Activated naive CD4-positive, alpha-beta T cell treated with anti-CD3 and anti-CD28 coated beads, Interleukin-2, amount 50 U/mL, for 16 hours (primary cell): Measurements from ENCODE around the gene CCDC88B.
"Not testable (repeated sequence)": the region's sequence is repeated elsewhere in the genome, so short reads cannot be mapped to it uniquely, and the experiment has no call there.

Experiments
- DNase-seq: peaks from one replicate; pipeline ENCODE4 v3.0.0-alpha.2; 2020

The CCDC88B gene

DNA sequence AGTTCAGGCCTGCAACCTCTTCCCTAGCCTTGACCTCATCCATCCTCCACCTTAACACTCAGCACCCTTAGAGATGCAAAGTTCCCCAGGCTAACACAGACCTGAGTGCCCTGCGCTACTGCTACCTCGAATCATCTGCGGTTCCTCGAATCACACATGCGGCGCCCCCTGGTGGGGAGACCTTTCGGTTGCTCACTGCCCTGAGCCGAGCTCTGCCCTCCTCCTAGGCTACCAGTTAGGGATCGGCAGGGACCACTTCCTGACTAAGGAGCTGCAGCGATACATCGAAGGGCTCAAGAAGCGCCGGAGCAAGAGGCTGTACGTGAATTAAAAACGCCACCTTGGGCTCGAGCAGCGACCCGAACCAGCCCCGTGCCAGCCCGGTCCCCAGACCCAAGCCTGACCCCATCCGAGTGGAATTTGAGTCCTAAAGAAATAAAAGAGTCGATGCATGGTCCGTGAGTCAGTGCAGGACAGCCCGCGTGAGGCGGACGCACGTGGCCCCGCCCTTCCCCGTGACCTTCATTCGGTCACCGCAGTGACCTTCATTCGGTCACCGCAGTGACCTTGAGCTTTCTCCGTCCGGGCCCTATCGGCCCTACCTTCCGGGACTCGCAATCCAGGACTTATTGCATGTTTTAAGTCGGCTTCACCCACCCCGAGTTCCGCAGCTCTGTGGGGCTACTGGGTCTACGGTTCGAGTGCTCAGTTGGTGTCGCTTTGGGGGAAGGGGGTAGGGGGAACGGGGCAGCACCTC lies 35.5 kb upstream of the CCDC88B start:
- peak; percentile 94 for DNase-seq

DNA sequence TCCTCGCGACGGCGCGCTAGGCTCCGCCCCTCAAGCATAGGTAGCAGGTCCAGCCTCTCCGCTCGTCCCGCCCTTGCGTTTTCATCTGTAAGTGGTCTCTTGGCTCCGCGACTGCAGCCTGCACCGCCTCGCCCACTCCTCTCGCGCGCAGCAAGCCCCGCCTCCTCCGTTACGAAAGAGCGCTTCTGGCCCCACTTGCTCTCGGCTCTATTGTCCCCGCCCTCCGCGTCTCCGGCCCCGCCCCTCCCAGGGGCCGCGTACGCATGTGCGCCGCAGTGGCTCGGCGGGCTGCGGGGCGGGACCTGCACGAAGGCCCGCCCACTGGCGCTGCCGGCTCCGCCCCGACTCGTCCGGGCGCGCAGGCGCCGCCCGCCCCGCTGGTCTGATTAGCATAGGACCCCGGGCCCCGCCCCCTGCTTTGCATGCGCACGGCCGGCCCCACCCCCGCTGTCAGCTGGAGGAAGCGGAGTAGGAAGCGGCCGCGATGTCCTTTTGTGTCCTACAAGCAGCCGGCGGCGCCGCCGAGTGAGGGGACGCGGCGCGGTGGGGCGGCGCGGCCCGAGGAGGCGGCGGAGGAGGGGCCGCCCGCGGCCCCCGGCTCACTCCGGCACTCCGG lies 34.8 kb upstream of the CCDC88B start, which contains the start of gene ESRRA:
ESRRA (plus strand) TSS at position 450 of the 616 bp plus-strand sequence. CDS start 1,656 bp downstream, outside the sequence.
- peak; percentile 100 for DNase-seq

DNA sequence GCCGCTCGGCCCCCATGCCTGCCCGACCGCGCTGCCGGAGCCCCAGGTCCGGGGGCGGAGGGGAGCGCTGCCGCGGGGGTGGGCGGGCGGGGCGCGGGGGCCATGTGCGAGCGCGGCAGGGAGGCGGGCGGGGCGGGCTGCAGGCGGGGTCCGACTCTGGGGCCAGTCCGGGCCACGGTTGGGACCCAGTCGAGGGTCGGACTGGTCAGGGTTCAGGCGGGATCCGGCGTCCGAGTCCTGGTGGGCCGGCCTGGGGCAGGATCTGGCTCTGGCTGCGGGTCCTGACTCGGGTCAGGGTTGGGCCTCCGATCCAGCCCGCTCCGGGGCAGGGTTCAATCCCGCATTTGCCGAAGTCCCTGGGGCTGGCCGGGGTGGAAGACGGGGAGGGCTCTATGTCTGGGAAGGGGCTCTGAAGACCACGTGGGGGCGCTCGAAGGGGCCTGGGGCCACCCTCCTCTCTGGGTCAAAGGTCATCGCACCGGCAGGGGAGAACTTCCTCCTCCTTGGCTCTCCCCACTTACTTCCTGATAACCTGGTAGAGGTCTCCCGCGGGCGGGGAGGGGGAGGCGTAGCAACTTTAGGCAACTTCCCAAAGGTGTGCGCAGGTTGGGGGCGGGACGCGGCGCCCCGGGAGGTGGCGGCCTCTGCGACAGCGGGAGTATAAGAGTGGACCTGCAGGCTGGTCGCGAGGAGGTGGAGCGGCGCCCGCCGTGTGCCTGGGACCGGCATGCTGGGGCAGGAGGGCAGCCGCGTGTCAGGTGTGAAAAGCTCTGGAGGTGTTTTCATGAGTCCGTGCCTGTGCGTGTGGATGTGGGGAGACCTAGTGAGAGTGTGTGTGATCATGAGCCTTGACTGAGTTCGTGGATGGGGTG lies 34.1 kb upstream of the CCDC88B start:
- peak; percentile 73 for DNase-seq

DNA sequence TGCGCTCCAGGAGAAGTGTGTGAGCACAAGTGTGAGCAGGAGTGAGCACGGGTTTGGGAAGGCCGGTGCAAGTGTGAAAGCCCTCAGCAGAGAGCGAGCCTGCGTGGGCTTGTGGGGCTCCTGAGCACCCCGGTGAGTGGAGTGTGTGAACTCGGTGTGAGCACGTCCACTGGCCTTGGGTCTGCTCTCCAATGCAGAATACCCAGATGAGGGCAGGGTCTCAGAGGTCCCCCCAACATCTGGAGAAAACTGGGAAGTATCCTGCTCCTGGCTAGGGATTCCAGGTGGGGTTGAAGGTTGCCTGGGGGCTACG lies 33.5 kb upstream of the CCDC88B start:
- no peak for DNase-seq

DNA sequence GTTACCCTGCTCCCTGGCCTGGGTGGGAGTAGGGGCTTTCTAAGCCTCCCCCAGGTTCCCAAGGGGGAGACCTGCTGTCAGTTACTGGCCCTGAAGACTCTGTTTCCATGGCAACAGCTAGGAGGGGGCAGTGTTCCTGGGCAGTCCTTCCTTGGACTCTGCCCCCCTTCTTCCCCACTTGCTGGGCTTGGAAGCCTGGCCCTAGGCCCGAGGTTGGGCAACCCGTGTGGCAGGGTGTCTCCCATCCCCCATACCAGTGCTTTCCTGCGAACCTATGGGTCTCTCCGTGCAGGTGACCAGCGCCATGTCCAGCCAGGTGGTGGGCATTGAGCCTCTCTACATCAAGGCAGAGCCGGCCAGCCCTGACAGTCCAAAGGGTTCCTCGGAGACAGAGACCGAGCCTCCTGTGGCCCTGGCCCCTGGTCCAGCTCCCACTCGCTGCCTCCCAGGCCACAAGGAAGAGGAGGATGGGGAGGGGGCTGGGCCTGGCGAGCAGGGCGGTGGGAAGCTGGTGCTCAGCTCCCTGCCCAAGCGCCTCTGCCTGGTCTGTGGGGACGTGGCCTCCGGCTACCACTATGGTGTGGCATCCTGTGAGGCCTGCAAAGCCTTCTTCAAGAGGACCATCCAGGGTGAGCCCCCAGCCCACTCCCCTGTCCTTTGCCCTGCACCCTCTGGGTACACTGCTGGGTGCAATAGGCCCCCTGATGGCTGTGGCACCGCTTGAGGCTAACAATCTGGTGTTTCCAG lies 33.0 kb upstream of the CCDC88B start:
- no peak for DNase-seq

DNA sequence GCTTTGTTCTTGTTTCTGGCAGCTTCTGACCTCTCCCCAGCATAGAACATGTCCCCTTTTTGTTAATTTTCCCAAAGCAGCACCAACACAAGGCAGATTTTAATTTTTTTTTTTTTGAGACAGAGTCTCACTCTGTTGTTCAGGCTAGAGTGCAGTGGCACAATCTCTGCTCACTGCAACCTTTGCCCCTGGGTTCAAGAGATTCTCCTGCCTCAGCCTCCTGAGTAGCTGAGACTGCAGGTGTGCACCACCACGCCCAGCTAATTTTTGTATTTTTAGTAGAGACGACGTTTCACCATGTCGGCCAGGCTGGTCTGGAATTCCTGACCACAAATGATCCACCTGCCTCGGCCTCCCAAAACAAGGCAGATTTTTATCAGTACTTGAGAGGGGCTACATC lies 32.2 kb upstream of the CCDC88B start:
- not testable (repeated sequence) for DNase-seq

DNA sequence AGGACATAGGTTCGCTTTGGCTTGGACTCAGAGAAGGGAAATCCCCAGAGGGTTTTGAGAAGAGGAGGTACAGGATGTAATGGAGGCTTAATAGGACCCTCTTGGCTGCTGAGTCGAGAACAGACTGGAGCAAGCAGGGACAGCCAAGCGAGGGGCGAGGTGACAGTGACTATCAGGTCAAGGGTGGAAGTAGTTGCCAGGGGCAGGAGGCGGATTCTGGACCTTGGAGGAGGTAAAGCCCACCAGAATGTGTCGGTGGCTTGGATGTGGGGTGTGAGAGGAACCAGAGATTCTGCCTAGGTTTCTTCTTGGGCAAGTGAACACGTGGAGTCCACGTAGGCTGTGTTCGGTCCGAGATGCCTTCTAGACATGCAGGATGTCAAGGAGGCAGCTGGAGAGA lies 27.1 kb upstream of the CCDC88B start:
- no peak for DNase-seq

DNA sequence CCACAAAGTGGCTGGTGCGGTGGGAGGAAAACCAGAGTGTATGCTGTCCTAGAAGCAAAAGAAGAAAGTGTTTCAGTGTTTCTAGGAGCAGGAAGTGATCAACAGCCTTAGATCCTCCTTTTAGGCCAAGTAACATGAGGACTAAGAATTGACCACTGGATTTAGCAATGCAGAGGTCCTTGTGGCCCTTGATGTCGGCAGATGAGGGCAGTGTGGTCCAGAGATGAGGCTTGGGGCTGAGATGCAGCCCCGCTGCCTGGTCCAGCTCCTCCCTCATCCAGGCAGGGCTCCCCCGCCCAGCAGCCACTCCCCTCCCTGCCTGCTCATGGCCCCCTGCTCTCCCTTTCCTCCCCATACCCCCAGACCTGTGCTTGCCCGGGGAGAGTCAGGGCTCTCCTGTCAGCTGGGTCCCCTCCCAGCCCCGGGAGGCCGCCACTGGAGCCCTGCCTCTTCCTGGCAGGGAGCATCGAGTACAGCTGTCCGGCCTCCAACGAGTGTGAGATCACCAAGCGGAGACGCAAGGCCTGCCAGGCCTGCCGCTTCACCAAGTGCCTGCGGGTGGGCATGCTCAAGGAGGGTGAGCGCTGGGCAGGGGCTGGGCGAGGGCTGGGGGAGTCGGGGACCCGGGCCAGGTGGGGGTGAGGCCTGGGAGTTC lies 26.4 kb upstream of the CCDC88B start:
- no peak for DNase-seq

DNA sequence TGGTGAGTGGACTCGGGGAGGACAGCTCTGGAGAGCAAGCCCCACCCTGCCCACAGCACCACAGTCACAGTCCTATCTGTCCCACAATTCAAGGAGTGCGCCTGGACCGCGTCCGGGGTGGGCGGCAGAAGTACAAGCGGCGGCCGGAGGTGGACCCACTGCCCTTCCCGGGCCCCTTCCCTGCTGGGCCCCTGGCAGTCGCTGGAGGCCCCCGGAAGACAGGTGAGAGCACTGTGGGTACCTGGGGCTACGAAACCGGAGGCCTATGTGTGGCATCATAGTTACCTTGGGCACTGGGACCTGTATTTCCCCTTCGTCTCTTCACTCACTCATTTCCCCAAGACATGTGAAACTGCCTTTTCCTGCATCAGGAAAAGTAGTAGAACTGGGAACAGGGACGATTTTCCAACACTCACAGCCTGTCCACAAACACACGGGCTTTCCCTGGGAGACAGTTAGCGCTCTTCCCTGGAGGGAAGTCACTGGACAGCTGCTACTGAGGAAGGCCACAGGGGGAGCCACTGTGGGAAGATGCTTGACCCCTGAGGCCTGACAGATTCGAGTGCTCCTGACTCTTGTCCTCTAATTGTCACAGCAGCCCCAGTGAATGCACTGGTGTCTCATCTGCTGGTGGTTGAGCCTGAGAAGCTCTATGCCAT lies 25.7 kb upstream of the CCDC88B start:
- DNase-seq, result no peak

DNA sequence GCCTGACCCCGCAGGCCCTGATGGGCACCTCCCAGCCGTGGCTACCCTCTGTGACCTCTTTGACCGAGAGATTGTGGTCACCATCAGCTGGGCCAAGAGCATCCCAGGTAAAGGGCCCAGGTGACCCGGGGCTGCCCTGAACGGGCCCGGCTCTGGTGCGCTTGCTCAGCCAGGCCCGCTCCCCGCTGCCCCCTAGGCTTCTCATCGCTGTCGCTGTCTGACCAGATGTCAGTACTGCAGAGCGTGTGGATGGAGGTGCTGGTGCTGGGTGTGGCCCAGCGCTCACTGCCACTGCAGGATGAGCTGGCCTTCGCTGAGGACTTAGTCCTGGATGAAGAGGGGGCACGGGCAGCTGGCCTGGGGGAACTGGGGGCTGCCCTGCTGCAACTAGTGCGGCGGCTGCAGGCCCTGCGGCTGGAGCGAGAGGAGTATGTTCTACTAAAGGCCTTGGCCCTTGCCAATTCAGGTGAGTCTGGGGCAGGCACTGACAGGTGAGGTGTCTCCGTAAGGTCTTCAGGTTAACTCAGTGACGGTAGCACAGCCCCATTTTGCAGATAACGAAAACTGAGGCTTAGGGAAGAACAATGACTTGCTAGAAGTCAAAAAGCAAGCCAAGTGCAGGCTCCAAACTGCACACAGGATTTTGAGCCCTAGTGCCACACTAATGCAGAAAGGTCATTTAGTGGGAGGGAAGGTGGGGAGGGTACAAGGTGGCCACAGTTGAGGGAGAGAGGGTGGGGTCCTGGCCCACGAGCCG lies 25.0 kb upstream of the CCDC88B start:
- no peak for DNase-seq

DNA sequence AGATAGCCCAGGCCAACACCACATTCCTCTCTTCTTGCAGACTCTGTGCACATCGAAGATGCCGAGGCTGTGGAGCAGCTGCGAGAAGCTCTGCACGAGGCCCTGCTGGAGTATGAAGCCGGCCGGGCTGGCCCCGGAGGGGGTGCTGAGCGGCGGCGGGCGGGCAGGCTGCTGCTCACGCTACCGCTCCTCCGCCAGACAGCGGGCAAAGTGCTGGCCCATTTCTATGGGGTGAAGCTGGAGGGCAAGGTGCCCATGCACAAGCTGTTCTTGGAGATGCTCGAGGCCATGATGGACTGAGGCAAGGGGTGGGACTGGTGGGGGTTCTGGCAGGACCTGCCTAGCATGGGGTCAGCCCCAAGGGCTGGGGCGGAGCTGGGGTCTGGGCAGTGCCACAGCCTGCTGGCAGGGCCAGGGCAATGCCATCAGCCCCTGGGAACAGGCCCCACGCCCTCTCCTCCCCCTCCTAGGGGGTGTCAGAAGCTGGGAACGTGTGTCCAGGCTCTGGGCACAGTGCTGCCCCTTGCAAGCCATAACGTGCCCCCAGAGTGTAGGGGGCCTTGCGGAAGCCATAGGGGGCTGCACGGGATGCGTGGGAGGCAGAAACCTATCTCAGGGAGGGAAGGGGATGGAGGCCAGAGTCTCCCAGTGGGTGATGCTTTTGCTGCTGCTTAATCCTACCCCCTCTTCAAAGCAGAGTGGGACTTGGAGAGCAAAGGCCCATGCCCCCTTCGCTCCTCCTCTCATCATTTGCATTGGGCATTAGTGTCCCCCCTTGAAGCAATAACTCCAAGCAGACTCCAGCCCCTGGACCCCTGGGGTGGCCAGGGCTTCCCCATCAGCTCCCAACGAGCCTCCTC lies 24.1 kb upstream of the CCDC88B start:
- not testable (repeated sequence) for DNase-seq

DNA sequence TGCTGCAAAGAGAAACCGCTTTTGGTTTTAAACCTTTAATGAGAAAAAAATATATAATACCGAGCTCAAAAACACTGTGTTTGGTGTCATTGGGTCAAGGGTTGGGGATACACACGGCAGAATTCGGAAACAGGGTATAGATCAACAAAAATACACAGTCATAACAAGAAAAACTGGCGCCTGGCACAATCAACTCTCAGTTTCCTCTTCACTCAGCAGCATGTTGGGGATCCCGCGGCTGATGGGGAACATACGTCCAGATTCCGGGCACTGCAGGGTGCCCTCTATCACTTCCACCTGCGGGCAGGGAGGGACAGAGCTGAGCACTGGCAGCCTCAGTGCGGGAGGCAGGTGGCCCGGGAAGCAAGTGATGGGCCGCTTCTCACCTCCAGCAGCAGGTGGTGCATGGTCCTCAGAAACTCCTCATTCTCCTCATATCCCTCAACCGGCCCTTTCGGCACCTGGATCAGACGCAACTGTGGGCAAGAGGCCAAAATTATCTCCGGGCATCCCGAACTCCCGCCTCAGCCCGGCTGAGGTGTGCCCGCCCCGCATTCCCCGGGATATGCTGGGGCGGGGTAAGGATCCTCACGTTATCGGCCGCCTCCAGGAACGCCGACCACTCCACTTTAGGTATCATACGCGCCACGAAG lies 23.2 kb upstream of the CCDC88B start:
- no peak for DNase-seq

DNA sequence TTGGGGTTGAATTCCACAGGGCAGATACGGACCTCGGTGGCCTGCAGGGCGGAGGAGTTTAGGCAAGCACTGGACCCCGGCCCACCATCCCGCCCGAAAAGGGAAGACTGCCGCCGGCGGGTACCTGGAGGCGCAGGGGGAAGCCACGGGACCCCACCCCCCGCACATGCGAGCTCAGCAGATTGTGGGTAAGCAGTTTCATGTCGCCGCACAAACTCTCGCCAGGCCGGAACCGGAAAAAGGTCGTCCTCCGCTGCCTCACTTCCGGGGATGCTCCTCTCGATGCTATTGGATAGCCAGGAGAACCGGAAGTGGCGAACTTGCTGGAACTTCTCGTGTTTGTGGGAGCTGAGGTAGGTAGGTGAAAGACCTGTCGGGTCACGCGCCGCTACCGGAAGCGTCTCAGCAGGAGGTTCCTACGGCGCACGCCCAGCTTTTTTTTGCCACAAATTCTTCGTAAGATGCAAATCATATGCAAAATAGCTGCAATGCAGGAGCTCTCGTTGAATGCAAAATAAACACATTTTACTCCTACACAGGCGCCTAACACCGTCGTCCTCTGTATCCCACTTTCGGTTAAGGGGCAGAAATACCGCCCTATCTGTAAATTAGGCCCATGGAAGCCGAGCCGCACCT lies 22.6 kb upstream of the CCDC88B start, which contains the start of gene TRMT112:
TRMT112 (minus strand) TSS at position 235 of the 636 bp plus-strand sequence; CDS start at position 202, 33 bp downstream.
- DNase-seq, result peak; percentile 94

DNA sequence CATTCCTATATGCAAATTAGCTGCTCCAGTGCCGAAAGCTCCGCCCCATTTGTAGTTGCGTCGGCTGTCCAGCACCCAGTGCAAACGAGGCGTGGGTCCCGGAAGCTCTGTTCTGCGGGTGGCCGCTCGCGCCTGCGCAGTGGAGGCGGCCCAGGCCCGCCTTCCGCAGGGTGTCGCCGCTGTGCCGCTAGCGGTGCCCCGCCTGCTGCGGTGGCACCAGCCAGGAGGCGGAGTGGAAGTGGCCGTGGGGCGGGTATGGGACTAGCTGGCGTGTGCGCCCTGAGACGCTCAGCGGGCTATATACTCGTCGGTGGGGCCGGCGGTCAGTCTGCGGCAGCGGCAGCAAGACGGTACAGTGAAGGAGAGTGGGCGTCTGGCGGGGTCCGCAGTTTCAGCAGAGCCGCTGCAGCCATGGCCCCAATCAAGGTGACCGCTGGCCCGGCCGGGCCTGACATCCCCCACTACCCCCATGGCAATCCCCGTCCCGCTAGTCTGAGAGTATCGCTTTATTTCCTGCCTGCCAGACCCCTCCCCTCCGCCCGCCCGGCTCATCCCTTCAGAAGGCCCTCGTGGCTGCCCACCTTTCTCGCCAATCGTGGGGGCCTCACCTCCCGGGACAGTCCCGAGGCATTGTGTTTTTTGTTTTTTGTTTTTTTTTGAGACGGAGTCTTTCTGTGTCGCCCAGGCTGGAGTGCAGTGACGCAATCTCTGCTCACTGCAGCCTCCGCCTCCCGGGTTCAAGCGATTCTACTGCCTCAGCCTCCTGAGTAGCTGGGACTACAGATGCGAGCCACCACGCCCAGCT lies 21.8 kb upstream of the CCDC88B start, which contains the start of gene PRDX5:
PRDX5 (plus strand) TSS at position 161 of the 805 bp plus-strand sequence; CDS start at position 256, 95 bp downstream.
- peak; percentile 94 for DNase-seq

DNA sequence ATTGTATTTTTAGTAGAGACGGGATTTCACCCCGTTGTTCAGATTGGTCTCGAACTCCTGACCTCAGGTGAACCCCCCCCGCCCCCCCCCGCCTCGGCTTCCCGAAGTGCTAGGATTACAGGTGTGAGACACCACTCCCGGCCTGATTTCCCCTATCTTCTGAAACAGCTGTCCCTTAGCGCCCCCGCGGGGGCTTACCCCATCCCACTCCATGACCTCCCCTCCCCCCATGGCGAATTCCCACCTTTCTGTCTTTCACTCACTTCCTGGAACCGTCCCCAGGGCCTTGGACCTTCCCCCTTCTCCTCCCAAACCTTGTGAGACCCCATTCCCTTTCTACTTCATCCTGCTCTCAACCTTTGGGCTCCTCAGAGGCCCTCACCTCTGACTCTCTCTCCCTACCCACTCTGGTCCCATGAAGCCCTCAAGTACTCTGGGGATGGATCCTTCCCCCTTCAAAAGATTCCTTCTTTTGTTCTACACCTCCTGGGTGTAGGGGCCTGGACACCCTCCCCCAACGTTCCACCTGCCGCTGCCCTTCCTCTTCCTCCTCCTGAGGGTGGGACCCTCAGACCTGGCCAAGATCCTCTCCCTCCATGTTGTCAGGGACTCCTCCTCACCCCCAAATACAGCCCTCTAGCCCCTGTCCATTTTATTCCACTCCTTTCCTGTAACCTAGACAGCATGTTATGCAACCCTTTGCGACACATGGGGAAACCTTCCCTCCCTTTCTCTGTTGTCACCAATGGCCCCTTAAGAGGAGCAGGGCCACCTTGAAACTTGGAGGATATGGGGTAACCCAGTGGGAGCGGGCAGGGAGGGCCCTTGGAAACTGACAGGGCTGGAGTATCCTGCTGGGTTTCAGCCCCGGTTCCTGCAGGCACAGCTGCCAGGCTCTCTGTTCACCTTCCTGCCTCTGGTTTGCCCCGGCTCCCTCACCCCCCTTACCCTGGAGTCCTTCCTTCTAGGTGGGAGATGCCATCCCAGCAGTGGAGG lies 20.9 kb upstream of the CCDC88B start:
- no peak for DNase-seq

DNA sequence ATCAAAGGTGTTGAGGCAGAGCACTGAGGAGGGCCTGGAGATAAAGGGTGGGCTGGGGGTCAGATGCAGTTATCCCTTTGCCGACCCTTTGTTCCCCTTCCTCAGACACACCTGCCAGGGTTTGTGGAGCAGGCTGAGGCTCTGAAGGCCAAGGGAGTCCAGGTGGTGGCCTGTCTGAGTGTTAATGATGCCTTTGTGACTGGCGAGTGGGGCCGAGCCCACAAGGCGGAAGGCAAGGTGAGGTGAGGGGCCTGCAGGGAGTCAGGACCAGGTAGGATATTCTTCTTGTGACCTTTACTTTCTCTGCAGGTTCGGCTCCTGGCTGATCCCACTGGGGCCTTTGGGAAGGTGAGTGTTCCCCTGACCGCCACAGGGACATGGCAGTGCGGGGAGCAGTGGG lies 19.4 kb upstream of the CCDC88B start:
- no peak for DNase-seq

DNA sequence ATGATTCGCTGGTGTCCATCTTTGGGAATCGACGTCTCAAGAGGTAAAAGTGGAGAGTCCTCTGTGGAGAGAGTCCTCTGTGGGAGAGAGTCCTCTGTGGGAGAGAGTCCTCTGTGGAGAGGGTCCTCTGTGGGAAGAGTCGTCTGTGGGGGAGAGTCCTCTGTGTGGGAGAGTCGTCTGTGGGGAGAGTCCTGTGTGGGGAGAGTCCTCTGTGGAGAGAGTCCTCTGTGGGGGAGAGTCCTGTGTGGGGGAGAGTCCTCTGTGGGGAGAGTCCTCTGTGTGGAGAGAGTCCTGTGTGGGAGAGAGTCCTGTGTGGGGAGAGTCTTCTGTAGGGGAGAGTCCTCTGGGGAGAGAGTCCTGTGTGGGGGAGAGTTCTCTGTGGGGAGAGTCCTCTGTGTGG lies 19.0 kb upstream of the CCDC88B start:
- no peak for DNase-seq
